HG02798 (cell line): Measurements from ENCODE around the gene LGALS9.
"Not testable (repeated sequence)": the region's sequence is repeated elsewhere in the genome, so short reads cannot be mapped to it uniquely, and the experiment has no call there.

Experiments
- ATAC-seq: cut with Tn5 transposase; IDR thresholded peaks from one replicate; pipeline ENCODE4 v1.9.1; 2021; ENCODE audit warnings: mild to moderate bottlenecking; ENCODE audit not compliant: unreplicated experiment, poor library complexity

LGALS9 gene

DNA sequence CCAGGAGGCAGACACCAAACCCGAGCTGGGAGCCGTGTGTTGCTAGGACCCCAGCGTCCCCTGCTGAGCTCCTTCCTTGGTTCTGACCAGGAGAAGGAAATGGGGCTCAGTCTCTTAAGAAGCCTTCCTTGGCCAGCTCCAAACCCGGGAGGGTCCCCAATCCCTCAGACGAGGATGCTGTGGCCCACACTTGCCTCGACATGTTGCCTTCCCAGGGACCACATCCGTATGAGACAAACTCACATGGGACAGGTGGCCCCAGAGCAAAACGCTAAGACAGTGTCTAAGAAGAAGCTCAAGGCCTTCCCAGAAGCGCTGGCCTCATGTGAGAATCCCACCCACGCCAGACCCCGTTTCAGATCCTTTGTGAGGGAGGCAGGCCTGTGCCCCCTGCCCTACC, 19.8 kb downstream of the LGALS9 start:
- ATAC-seq, result no peak

- ATAC-seq, result no peak
Measured at GRCh38 chr17:27651411-27652345, 20.7 kb downstream of the LGALS9 start.

DNA sequence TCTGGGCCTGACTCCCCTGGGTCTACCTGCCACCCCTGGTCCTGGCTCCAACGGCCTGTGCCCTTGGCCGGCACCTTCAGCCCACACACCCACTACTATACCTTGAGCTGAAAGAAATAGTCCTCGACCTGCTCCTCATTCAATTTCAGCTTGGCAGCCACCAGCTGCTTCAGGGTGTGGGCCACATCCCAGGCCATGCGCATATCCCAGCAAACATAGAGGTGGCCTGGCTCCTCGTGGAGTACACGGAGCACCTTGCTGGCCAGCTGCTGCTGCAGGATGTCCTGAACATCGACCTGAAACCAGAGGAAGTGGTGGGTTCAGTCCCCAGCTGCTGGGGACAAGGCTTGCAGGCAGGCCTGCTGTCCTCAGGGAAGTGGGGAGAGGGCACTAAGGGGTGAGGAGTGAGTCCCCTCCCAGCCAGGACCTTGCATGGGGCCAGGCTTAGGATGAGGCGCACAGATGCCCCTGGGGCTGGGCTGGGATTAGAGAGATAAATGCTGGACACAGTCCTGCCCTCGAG, 22.5 kb downstream of the LGALS9 start:
- ATAC-seq, result not testable (repeated sequence)

DNA sequence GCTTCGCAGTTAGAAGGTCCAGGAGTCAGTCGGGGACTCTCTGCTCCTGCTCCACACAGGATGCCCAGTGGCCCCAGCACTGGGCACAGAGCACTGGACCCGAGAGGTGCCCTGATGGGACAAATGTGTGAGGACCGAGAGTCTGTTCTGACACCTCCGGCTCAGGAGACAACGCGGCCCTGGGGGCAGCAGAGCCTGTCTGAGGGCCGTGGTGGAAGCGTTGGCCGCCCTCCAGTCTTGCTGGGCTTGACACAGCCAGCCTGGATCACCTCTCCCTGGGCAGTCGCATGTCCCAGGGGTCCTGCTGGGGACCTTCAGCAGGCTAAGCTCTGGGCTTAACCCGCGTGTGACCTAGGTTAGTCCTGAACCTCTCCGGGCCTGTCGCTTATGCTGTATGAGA, 23.1 kb downstream of the LGALS9 start:
- ATAC-seq, result no peak

- ATAC-seq, result peak; percentile 73
Measured at GRCh38 chr17:27654654-27655524, 23.9 kb downstream of the LGALS9 start.

DNA sequence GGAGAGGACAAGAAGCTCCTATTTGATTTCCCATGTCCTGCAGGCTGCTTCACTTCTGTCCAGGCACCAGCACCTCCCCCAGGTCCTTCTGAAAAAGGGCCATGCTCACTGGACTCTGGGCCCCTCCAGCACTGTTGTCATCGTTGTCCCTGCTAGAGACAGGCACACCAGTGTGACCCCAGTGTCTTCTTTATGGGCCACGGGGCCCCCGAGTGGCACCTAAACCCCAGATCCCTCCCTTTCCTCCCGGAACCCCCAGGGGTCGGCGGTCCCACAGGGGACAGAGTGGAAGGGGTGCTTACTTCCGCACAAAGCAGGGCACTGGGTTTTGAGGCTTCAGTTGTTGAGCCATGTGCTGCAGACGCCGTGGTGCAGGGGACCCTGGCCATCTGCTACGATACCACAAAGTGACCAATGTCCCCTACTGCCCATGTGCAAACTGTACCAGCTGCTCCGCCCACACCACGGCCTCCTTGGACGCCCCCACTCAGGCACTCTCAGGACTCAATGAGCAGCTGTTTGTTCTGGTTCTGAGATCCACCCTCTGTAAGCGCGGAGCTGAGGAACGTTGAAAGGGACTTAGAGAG, 24.6 kb downstream of the LGALS9 start:
- not testable (repeated sequence) for ATAC-seq

- not testable (repeated sequence) for ATAC-seq
Measured at GRCh38 chr17:27656620-27657019, 25.6 kb downstream of the LGALS9 start.

GRCh38 chr17:27657620-27658019, 26.6 kb downstream of the LGALS9 start:
- ATAC-seq, result no peak

- no peak for ATAC-seq
Measured at GRCh38 chr17:27659683-27660082, 28.7 kb downstream of the LGALS9 start.

DNA sequence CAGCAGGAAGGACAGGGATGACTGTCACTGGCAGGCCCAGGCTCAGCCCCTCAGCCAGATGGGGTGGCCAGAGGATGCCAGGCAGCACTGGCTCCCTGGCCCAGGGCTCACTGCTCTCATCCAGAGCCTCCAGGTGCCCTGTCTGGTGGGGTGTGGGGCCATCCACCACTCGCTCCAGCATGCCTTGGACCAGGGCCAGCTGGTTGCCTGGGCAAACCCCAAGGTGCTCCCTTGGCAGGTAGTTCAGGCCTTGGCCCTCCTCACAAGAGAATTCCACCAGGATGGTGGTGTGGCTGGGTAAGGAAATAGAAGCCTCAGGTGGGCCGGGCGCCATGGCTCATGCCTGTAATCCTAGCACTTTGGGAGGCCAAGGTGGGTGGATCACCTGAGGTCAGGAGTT, 29.4 kb downstream of the LGALS9 start:
- no peak for ATAC-seq

DNA sequence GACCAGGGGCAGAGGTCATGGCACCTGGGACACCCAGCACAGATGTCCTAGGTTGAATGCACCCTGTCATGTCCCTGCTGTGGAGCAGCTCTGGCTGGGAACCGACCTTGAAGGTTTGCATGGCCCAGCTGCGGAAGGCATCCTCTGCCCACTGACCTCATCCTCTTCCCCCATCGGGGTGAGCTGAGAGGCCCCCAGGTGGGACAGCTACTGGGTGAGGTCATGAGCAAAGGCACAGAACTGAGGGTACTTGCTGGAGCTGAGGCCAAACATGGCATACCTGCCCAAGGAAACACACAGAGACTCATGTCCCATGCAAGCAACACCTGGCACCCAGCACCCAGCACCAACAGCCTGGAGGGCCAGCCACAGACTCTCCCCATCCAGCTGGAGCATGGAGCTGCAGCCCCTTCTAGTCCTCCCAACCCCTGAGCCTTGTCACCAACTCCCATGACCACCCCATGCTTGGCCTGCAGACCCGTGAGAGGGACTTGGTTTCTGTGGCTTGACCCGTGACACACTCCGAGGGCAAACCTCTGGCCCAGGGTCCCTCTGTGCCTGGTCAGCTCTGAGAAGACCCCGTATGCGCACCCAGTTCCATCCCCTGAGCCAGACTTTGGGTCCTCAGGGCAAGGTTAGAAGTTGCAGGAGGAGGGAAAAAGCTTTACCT, 33.1 kb downstream of the LGALS9 start:
- ATAC-seq, result no peak

DNA sequence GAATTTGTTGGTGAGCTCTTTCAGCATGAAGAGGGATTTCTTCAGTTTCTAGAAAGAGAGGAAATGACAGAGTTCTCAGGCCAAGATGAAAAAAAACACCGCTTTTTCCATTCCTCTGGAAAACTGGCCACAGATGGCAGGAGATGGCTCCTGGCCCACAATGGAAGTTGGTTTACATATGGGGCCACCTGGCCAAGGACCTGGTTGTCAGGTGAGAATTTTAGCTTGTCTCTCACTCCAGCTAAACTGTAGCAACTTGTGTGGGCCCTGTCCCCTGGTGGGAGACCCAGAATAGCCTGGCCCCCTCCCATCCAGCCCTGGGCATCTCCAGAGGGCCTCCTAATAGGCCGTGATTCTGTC, 33.6 kb downstream of the LGALS9 start:
- no peak for ATAC-seq

DNA sequence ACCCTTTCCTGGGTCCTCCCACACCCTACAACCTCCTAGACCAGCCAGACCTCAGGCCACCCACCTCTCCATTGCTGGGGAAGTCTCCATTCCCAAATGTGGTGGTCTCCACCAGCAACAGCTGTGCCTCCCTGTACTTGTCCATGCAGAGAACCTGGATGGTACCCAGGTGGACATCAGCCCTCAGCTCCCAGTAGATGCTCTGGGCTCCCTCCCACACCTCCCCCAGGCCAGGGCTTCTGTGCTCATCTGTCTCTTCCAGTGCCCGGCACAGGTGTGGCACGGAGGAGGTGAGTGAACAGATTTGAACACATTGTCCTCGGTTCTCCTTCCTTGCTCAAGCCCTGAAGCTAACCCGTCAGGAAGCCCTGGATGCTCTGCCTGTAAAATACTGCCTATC, 34.6 kb downstream of the LGALS9 start:
- ATAC-seq, result no peak

DNA sequence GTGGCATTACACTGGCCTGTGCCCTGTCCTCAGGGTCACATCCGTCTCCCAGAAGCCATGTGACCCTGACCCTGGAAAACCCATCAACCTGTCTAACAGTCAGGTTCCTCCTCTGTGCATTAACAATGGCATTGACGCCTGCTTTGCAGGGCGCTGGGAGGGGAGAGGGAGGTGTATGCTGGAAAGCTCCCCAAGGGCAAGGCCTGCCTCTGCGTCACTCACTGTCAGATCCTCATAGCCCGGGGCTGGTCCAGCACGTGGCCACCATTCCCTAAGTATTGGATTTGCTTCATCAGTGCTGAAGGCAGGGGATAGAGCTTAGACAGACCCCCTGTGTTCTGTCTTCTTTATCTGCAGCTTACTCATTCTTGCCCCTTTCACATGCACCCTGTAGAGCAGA, 35.3 kb downstream of the LGALS9 start:
- not testable (repeated sequence) for ATAC-seq

GRCh38 chr17:27666831-27667560, 36.0 kb downstream of the LGALS9 start:
- ATAC-seq, result no peak

DNA sequence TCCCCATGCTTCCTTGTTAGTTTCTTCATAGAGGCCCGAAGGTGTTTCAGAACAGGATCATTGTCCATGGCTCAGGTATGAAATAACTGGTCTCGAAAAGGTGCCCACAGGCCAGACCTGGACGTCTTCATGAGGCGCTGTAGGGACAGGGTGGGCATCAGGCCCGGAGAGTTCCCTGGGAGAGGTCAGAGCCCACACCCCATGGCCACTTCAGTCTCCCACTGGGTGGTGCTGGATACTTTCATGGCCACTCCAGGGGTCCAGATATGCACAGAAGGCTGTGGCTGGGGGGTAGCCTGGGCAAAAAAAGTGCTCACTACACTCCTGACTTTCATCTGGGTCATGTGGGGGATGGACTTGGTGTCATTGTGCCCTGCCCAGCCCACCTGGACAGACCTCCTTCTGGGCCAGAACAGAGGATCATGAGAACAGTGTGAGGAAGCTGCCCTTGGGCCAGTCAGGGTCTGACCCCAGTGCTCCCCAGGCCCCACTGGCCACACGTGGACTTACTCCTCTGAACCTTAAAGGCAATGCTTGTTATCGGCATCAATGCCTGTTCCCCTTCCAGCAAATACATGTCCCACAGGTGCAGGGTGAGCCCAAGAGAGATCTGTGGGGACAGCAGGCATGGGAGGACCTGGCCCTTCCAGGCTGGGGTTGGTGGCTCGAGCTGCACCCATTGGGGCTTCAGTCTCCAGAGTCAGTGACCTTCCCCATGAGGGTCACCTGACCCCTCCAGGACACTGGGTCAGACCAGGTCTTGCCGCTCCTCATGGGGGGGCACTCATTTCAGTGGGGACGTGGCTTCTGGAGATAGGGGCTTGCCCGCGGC, 36.9 kb downstream of the LGALS9 start:
- ATAC-seq, result no peak

GRCh38 chr17:27668488-27668823, 37.5 kb downstream of the LGALS9 start:
- ATAC-seq, result no peak

GRCh38 chr17:27669136-27669535, 38.1 kb downstream of the LGALS9 start:
- no peak for ATAC-seq

GRCh38 chr17:27669850-27670249, 38.9 kb downstream of the LGALS9 start:
- no peak for ATAC-seq
